Measurements from ENCODE around the gene GPR157.

The GPR157 gene

DNA sequence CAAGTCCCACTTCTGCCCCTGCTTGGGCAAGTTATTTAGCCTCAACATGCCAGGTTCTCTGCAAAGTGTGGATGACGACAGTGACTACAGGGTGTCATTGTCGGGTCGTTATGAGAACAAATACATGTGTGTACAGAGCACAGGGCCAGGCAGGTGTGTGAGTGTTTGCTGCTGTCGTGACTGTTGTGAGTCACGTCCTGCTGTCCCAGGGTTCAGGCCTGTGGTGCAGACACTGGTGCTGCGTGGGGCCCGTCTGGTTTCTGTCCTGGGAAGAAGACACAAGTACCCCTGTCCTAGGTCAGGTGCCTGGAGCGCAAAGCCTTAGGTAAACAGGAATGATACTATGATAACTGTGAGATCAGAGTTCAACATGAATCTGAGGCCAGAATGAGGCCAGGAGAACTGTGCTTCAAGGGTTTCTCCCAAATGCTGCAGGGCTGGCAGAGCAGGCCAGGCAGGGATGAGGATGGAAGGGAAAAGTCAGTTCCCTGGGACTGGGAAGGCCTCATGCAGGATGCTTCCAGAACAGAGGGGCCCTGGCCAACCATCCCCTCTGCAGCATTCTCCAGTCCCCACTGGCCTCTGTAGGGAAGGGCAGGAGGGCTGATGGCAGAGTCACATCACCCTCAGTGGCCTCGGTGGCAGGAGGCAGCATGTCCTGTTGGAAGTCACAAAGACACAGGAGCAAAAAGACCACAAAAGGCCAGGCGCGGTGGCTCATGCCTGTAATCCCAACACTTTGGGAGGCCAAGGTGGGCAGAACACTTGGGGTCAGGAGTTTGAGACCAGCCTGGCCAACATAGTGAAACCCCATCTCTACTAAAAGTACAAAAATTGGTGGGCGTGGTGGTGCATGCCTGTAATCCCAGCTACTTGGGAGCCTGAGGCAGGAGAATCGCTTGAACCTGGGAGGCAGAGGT, 15.7 kb downstream of the GPR157 start:
- TF ChIP-seq FOXM1 (IDR thresholded peaks at IDR 0.05; ENCODE audit: borderline replicate concordance, low read depth) (no peak), ZBTB7A (IDR thresholded peaks at IDR 0.05; ENCODE audit: low read depth) (no peak), TEAD4 (IDR thresholded peaks at IDR 0.05) (no peak), TCF12 (IDR thresholded peaks at IDR 0.05; ENCODE audit: low read depth) (no peak), EGR1 (IDR thresholded peaks at IDR 0.05) (no peak), YY1 (IDR thresholded peaks at IDR 0.05; ENCODE audit: low read depth) (no peak), CEBPB (IDR thresholded peaks at IDR 0.05) (no peak), CREB1 (IDR thresholded peaks at IDR 0.05; ENCODE audit: low read depth) (no peak), TAF1 (IDR thresholded peaks at IDR 0.05; ENCODE audit: low read depth) (no peak), NFIC (IDR thresholded peaks at IDR 0.05) (no peak), EP300 (IDR thresholded peaks at IDR 0.05; ENCODE audit: borderline replicate concordance) (no peak), RAD21 (IDR thresholded peaks at IDR 0.05; ENCODE audit: low read depth) (no peak)
- TF ChIP-seq, protein P1, sequence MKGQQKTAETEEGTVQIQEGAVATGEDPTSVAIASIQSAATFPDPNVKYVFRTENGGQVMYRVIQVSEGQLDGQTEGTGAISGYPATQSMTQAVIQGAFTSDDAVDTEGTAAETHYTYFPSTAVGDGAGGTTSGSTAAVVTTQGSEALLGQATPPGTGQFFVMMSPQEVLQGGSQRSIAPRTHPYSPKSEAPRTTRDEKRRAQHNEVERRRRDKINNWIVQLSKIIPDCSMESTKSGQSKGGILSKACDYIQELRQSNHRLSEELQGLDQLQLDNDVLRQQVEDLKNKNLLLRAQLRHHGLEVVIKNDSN (IDR thresholded peaks at IDR 0.05), result no peak
- TF ChIP-seq, protein P2, sequence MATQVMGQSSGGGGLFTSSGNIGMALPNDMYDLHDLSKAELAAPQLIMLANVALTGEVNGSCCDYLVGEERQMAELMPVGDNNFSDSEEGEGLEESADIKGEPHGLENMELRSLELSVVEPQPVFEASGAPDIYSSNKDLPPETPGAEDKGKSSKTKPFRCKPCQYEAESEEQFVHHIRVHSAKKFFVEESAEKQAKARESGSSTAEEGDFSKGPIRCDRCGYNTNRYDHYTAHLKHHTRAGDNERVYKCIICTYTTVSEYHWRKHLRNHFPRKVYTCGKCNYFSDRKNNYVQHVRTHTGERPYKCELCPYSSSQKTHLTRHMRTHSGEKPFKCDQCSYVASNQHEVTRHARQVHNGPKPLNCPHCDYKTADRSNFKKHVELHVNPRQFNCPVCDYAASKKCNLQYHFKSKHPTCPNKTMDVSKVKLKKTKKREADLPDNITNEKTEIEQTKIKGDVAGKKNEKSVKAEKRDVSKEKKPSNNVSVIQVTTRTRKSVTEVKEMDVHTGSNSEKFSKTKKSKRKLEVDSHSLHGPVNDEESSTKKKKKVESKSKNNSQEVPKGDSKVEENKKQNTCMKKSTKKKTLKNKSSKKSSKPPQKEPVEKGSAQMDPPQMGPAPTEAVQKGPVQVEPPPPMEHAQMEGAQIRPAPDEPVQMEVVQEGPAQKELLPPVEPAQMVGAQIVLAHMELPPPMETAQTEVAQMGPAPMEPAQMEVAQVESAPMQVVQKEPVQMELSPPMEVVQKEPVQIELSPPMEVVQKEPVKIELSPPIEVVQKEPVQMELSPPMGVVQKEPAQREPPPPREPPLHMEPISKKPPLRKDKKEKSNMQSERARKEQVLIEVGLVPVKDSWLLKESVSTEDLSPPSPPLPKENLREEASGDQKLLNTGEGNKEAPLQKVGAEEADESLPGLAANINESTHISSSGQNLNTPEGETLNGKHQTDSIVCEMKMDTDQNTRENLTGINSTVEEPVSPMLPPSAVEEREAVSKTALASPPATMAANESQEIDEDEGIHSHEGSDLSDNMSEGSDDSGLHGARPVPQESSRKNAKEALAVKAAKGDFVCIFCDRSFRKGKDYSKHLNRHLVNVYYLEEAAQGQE (IDR thresholded peaks at IDR 0.05; ENCODE audit: low read depth), result no peak
- TF ChIP-seq, protein P3, sequence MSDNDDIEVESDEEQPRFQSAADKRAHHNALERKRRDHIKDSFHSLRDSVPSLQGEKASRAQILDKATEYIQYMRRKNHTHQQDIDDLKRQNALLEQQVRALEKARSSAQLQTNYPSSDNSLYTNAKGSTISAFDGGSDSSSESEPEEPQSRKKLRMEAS (IDR thresholded peaks at IDR 0.05), result no peak

DNA sequence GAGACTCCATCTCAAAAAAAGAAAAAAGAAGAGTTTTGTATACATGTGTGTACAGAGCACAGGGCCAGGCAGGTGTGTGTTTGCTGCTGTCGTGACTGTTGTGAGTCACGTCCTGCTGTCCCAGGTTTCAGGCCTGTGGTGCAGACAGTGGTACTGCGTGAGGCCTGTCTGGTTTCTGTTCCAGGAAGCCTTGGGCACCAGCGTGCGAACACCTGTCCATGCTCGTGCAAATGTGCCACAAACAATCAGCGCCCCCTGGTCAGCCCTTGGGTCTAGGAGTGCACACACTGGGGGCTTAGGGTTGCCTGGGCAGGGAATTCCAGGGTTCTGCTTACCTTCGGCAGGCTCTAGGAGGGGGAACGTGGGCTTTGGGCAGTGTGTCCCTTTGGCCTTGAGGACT, 16.9 kb downstream of the GPR157 start:
- TF ChIP-seq TCF12 (IDR thresholded peaks at IDR 0.05; ENCODE audit: low read depth), result no peak
- TF ChIP-seq EGR1 (IDR thresholded peaks at IDR 0.05), result no peak
- no peak for TF ChIP-seq TAF1 (IDR thresholded peaks at IDR 0.05; ENCODE audit: low read depth)
- TF ChIP-seq CREB1 (IDR thresholded peaks at IDR 0.05; ENCODE audit: low read depth), result no peak
- no peak for TF ChIP-seq RAD21 (IDR thresholded peaks at IDR 0.05; ENCODE audit: low read depth)
- TF ChIP-seq FOXM1 (IDR thresholded peaks at IDR 0.05; ENCODE audit: borderline replicate concordance, low read depth), result no peak
- no peak for TF ChIP-seq CEBPB (IDR thresholded peaks at IDR 0.05)
- TF ChIP-seq EP300 (IDR thresholded peaks at IDR 0.05; ENCODE audit: borderline replicate concordance), result no peak
- no peak for TF ChIP-seq NFIC (IDR thresholded peaks at IDR 0.05)
- TF ChIP-seq, protein P3 (IDR thresholded peaks at IDR 0.05), result no peak
- TF ChIP-seq TEAD4 (IDR thresholded peaks at IDR 0.05), result no peak
- TF ChIP-seq, protein P1 (IDR thresholded peaks at IDR 0.05), result no peak
- no peak for TF ChIP-seq ZBTB7A (IDR thresholded peaks at IDR 0.05; ENCODE audit: low read depth)
- TF ChIP-seq YY1 (IDR thresholded peaks at IDR 0.05; ENCODE audit: low read depth), result no peak
- TF ChIP-seq, protein P2 (IDR thresholded peaks at IDR 0.05; ENCODE audit: low read depth), result no peak

DNA sequence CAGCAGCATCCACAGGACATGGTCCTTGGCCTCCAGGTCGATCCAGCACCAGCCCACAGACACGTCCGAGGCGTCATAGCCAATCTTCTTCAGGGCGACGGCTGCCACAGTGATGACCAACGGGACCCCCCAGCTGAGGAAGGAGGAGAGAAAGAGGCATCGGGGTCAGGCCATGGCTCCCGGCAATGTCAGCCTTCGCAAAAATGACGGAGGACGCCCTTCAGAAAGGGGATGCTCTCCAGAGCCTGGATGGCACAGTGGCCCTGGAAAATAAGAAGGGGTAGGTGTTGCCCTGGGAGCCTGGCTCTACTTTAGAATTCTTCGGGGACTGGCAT, 17.6 kb downstream of the GPR157 start:
- TF ChIP-seq RAD21 (IDR thresholded peaks at IDR 0.05; ENCODE audit: low read depth) (no peak), FOXM1 (IDR thresholded peaks at IDR 0.05; ENCODE audit: borderline replicate concordance, low read depth) (no peak), CREB1 (IDR thresholded peaks at IDR 0.05; ENCODE audit: low read depth) (no peak), CEBPB (IDR thresholded peaks at IDR 0.05) (no peak), EGR1 (IDR thresholded peaks at IDR 0.05) (no peak), TAF1 (IDR thresholded peaks at IDR 0.05; ENCODE audit: low read depth) (no peak), EP300 (IDR thresholded peaks at IDR 0.05; ENCODE audit: borderline replicate concordance) (no peak), TEAD4 (IDR thresholded peaks at IDR 0.05) (no peak), NFIC (IDR thresholded peaks at IDR 0.05) (no peak), TCF12 (IDR thresholded peaks at IDR 0.05; ENCODE audit: low read depth) (no peak), ZBTB7A (IDR thresholded peaks at IDR 0.05; ENCODE audit: low read depth) (no peak), YY1 (IDR thresholded peaks at IDR 0.05; ENCODE audit: low read depth) (no peak)
- TF ChIP-seq, protein P3 (IDR thresholded peaks at IDR 0.05), result no peak
- TF ChIP-seq, protein P2 (IDR thresholded peaks at IDR 0.05; ENCODE audit: low read depth), result no peak
- TF ChIP-seq, protein P1 (IDR thresholded peaks at IDR 0.05), result no peak

Measured in Ishikawa (cell line).